ENCODE measurements around the gene F8.

The F8 gene

DNA sequence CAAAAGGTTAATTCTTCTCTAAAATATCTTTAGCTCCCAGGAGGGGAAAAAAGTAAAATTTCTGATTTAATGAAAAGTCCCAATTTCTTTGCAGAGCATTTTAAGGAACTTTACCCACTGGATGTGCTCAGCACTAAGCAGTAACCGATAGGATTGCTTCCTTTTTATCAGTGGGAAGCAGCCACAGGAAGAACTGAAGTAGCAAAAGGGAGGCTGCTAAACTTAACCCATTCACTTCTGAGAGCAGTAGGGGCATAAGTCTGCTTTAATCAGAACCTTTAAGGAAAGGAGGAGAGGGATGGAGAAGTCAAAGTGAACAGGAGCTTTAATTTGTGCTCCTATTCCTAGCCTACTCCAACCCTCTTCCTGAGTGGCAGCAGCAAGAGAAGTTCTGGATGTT lies at the start of gene F8:
TSS of gene F8 (minus strand) at position 139 of the 400 bp plus-strand sequence. CDS start 171 bp downstream, outside the sequence.
- ATAC-seq (no peak), DNase-seq (no peak)
- peaks cover 2% of the 10 kb centered on the region for H3K27me3 Mint-ChIP-seq
- no peaks in the 10 kb centered on the region for H3K36me3 Mint-ChIP-seq (ENCODE audit: low read depth)
- peaks cover 6% of the 10 kb centered on the region for H3K4me1 Mint-ChIP-seq
- H3K9me3 Mint-ChIP-seq: no peaks in the 10 kb centered on the region
- H3K27ac Mint-ChIP-seq: no peak within 1 kb of the TSS
- H3K4me3 Mint-ChIP-seq: no peak within 1 kb of the TSS

DNA sequence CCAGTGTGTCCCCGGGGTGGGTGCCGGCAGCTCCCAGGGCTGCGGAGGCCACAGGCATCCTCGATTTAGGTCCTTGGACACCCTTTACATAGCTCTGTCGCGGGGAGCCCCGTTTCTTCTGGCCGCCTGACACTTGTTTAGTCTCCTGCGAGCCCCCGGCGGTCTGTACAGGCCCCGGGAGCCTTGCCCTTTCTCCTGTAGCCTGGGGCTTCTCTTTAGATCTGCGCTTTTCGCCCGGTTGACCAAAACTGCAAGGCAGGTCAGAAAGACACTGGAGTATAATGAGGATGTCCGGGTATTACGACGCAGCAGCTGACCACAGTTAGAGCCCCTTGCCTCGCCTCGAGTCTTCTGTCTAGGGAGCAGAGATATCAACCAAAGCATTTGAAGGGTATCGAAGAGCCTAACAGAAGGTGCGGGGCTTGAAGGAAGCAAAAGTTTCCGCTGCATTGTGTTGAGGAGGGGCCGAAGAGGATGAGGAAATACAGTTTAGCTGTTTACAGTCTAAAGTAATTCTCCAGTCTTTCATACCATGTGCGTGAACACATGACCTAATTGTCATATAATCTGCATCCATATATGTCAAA lies 49.3 kb upstream of the F8 start:
- H3K4me3 Mint-ChIP-seq: peak overlapping the region; percentile 91
- ATAC-seq: no peak
- no peaks in the 10 kb centered on the region for H3K27me3 Mint-ChIP-seq
- peaks cover 34% of the 10 kb centered on the region for H3K36me3 Mint-ChIP-seq (ENCODE audit: low read depth)
- peaks cover 62% of the 10 kb centered on the region for H3K4me1 Mint-ChIP-seq
- DNase-seq: no peak
- no peaks in the 10 kb centered on the region for H3K9me3 Mint-ChIP-seq
- H3K27ac Mint-ChIP-seq: peak overlapping the region; percentile 94

DNA sequence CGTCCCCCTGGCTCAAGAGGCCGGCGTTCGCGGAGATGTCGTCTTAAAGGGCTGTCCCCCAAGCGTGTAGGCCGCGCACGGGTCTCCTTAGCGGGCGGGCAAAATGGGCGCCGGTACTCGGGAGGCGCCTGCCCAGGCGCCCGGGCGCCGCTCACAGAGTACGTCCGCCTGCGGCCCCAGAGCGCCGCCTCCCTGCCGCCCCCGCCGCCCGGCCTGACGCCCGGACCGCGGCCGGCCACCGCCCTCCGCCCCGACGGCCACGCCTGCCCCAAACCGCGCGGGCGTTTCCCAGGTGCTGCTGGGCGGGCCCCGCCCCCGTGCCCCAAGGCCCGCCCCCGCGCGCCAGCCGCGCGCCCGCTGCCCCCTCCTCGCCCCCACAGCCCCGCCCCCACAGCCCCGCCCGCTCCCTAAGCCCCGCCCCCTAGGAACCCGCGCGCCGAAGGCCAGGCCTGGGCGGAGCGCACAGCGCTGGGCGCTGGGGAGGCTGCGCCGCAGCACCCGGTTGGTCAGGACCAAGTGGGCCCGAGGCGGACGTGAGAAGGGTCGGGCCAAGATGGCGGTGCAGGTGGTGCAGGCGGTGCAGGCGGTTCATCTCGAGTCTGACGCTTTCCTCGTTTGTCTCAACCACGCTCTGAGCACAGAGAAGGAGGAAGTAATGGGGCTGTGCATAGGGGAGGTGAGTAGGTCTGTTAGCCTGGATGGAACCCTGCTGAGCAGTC lies 48.6 kb upstream of the F8 start, which contains the start of the genes BRCC3, CMC4 and MTCP1:
TSS of gene BRCC3 (plus strand) at position 534 of the 719 bp plus-strand sequence. CDS start at position 554, 20 bp downstream.
TSS of gene CMC4 (minus strand) at position 162 of the 719 bp plus-strand sequence. CDS start 7,113 bp downstream, outside the sequence.
TSS of gene MTCP1 (minus strand) at position 162 of the 719 bp plus-strand sequence. CDS start 5,126 bp downstream, outside the sequence.
- peak; percentile 77 for DNase-seq

DNA sequence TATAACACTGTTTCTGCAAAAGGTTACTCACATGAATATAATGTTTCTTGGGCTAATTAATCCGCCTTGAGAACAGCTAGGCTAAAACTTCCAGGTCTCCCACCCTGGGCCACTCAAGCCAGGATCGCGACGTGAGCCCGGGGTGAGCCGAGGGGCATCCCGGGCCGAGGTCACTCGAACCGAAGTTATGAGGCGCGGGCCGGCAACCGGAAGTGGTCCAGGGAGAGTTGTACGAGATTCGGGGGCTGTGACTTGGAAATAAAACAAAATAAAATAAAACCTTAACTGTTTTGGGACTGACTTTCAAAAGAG lies 48.1 kb upstream of the F8 start:
- peak overlapping the region; percentile 90 for H3K4me3 Mint-ChIP-seq
- peaks cover 30% of the 10 kb centered on the region for H3K36me3 Mint-ChIP-seq (ENCODE audit: low read depth)
- H3K4me1 Mint-ChIP-seq: peaks cover 61% of the 10 kb centered on the region
- DNase-seq (no peak), ATAC-seq (no peak)
- H3K9me3 Mint-ChIP-seq: no peaks in the 10 kb centered on the region
- H3K27me3 Mint-ChIP-seq: no peaks in the 10 kb centered on the region
- H3K27ac Mint-ChIP-seq: peak overlapping the region; percentile 79

More for the DNA sequence above, 48.6 kb upstream of the F8 start, which contains the start of the genes BRCC3, CMC4 and MTCP1:
- Mint-ChIP-seq H3K9me3 (no peaks in the 10 kb centered on the region), H3K4me3 (peak within 1 kb of the TSS; percentile 91), H3K36me3 (ENCODE audit: low read depth) (peaks cover 34% of the 10 kb centered on the region), H3K27me3 (no peaks in the 10 kb centered on the region), H3K4me1 (peaks cover 62% of the 10 kb centered on the region), H3K27ac (peak within 1 kb of the TSS; percentile 94)
- ATAC-seq: peak; percentile 95

DNA sequence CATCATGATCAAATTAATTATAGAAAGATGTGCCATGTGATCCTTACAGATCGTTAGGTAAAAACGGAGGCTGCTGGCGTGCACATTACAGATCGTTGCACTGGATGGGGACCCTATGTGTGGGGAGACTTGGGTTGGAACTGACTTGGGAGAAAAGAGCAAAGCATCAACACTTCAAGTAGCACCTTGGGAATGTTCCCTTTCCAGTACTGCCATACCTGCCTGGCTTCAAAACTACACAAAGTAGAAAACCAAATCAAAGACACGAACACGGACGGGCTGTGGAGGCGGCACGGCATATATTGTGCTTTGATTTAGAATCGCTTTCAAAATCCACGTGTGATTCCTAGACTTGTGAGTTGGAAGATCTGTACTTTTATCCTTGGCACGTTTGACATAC lies 47.5 kb upstream of the F8 start:
- H3K4me3 Mint-ChIP-seq: peak overlapping the region; percentile 90
- H3K27me3 Mint-ChIP-seq: no peaks in the 10 kb centered on the region
- no peak for ATAC-seq
- DNase-seq: no peak
- peaks cover 24% of the 10 kb centered on the region for H3K36me3 Mint-ChIP-seq (ENCODE audit: low read depth)
- H3K4me1 Mint-ChIP-seq: peaks cover 58% of the 10 kb centered on the region
- H3K27ac Mint-ChIP-seq: peak overlapping the region; percentile 79
- no peaks in the 10 kb centered on the region for H3K9me3 Mint-ChIP-seq

DNA sequence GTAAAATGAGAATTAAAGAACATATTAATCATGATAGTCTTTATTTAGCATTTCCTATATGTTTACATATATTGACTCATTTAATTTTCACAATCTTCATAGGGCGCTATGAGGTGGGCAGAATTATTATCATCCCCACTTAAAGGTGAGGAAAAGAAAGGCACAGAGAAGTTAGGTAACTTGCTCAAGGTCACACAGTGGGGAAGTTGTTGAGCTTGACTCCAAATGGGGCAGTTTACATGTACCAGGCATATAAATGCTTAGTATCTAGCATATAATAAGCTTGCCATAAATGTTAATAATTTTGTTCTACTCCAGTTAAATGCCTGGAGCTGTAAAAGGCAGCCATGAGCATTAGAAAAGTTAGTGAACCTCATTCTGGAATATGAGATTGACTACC lies 46.9 kb upstream of the F8 start:
- Mint-ChIP-seq H3K27ac (peak overlapping the region; percentile 79), H3K9me3 (no peaks in the 10 kb centered on the region), H3K27me3 (no peaks in the 10 kb centered on the region), H3K36me3 (ENCODE audit: low read depth) (peaks cover 23% of the 10 kb centered on the region), H3K4me3 (peak overlapping the region; percentile 90), H3K4me1 (peaks cover 57% of the 10 kb centered on the region)
- ATAC-seq: no peak
- DNase-seq: no peak

DNA sequence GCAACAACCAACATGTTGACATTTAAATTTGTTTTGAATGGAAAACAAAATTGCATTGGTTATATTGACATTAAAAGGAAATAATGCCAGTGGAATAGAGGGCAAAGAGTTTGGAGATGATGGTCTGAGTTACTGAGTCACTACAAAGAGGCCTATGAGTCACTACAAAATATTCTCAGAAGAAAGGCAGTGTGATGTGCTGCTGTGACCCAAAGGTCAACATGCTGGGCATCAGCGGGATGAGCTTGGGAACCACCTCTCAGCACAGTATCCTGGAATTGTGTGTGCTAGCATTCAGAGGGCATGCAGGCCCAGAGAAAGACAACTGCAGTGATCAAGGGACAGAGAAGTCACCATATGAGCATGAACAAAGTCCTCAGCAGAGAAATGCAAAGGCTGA lies 45.6 kb upstream of the F8 start:
- Mint-ChIP-seq H3K4me3 (peak overlapping the region; percentile 53), H3K27ac (peak overlapping the region; percentile 74)

DNA sequence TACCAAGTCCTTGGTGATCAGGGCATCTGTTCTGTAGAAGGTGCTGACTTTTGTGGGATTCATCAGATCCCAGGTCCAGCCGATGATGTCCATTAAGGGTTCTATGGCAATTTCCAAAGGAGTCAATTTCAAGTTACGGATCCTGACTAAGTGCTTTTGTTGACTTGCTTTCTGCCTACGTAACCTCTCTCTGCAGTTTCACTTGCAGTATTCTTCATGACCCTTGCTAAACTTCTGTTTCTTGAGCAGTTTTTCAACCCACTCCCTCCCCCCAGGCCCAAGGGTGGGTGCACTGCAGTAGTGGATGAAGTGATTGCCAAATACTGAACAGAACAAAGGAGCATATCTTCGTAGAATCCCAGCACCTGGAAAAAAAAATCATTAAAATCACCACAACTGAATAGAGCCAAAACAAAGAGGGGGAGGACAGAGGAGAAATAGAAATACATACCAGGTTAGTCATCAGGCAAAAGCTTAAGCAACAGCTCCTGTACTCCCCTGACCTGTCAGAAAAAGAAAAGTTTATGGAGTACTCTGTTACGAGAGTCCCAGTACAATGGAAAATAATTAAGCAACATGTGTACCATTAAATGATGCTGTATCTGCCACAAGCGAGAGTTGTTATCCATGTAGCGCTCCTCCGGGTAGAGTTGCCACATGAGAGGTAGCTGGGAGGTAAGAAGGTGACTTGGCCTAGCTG lies 42.7 kb upstream of the F8 start:
- DNase-seq: no peak

More for the DNA sequence above, 45.6 kb upstream of the F8 start:
- H3K9me3 Mint-ChIP-seq: no peaks in the 10 kb centered on the region
- ATAC-seq: peak; percentile 30
- DNase-seq: no peak
- peaks cover 10% of the 10 kb centered on the region for H3K36me3 Mint-ChIP-seq (ENCODE audit: low read depth)
- peaks cover 45% of the 10 kb centered on the region for H3K4me1 Mint-ChIP-seq
- no peaks in the 10 kb centered on the region for H3K27me3 Mint-ChIP-seq

DNA sequence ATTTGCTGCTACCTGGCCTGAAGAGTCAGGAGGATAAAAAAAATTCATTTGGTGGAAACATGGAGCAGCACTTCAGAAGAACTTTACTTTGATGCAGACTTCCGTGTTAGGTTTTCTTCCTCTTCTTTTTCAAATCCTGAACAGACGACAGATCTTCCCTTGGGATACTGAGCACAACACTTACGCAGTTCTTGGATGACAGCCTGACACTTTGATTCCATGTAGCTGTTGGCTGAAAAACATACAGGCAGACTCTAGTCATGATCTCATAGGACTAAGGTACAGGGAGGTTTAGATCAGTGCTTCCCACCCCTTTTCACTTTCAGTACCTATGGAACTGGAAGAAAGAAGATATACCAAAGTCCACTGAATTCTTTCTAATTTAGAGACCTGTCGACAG lies 39.2 kb upstream of the F8 start:
- Mint-ChIP-seq H3K27me3 (no peaks in the 10 kb centered on the region), H3K36me3 (ENCODE audit: low read depth) (peaks cover 5% of the 10 kb centered on the region), H3K27ac (no peak overlapping the region), H3K4me1 (peaks cover 9% of the 10 kb centered on the region), H3K9me3 (no peaks in the 10 kb centered on the region), H3K4me3 (no peak overlapping the region)
- ATAC-seq (no peak), DNase-seq (no peak)

More for the DNA sequence above, 42.7 kb upstream of the F8 start:
- Mint-ChIP-seq H3K4me1 (peaks cover 33% of the 10 kb centered on the region), H3K27me3 (no peaks in the 10 kb centered on the region), H3K27ac (no peak overlapping the region), H3K36me3 (ENCODE audit: low read depth) (peaks cover 5% of the 10 kb centered on the region), H3K9me3 (no peaks in the 10 kb centered on the region), H3K4me3 (no peak overlapping the region)
- no peak for ATAC-seq

DNA sequence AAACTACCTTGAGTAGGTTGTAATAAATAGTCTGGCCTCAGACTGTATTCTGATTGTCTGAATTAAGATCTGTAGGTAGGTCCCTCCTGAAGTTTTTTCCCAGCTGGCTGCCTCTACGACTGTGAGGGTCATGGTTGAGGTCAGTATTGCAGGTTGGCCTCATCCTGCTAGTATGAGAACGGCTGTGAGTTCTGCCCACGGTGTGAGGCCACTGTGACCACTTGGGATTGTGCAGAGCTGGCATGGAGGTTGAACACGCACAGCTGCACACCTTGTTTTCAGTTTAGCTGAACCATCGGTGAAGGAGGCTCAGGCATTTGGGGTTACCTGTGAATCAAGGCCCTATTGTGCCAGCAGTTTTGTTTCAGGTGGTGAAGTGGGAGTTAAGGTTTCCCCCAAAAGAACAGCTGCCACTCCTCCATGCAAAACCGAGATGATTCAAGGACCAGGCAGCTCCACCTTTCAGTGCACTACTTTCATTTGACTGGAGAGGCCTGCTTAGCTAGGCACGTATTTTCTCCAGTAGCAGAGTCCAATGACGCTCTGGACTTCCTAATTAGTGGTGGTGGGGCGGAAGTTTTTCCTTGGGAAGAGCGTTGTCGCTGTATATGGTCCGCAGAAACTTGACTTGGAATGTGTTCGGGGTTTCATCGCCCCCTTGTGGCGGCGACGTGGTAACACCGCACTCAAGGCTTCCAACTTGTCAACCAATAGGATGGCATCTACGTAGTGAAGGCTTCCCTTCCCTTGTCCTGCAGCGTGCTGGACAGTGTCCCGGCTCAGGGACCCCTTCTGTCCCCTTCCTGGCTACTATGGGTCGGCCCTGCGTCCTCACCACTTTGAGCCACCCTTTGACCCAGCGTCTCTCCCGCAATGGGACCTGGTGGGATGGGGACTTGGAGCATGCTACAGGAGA lies 34.6 kb upstream of the F8 start:
- Mint-ChIP-seq H3K27ac (no peak overlapping the region), H3K36me3 (ENCODE audit: low read depth) (peaks cover 14% of the 10 kb centered on the region), H3K4me3 (no peak overlapping the region), H3K9me3 (no peaks in the 10 kb centered on the region), H3K4me1 (peaks cover 31% of the 10 kb centered on the region), H3K27me3 (no peaks in the 10 kb centered on the region)
- peak; percentile 57 for ATAC-seq
- DNase-seq: peak; percentile 48

DNA sequence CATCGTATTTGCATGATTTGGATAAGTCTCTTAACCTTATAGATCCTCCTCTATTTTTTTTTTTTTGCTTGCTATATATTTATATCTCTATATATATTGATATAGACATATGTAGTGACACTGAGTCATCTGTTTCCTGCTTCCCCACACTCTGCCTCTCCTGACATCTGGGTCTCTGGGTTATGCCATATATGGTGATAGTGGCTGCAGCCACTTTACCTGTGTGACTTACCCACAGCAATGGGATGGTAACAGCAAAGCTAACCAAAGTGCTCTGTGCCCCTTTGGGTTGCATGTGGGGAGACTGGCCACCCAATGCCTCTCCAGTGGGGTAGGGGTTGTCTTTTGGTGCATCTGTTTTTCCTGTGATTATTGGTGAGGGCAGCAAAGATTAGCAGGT lies 33.9 kb upstream of the F8 start:
- no peaks in the 10 kb centered on the region for H3K27me3 Mint-ChIP-seq
- DNase-seq (no peak), ATAC-seq (peak; percentile 62)
- no peaks in the 10 kb centered on the region for H3K9me3 Mint-ChIP-seq
- peaks cover 17% of the 10 kb centered on the region for H3K36me3 Mint-ChIP-seq (ENCODE audit: low read depth)
- no peak overlapping the region for H3K27ac Mint-ChIP-seq
- H3K4me3 Mint-ChIP-seq: no peak overlapping the region
- peaks cover 33% of the 10 kb centered on the region for H3K4me1 Mint-ChIP-seq

DNA sequence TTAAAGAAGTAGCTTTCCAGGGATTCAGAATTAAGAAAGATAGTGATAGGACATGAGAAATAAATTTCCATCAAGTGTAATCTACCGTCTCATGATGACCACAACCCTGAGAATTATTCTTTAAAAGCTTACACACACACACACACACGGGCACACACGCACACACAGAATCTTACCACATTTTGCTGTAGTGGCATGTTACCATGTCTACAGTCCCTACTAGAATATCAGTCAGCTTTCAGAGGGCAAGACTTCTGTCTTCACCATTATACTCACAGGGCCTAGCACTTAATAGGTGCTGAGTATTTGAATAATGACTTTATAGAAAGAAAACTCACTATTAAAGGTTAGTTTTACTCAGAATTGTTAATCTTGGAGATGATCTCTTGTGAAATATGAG lies 33.0 kb upstream of the F8 start:
- H3K9me3 Mint-ChIP-seq: no peaks in the 10 kb centered on the region
- no peak for DNase-seq
- ATAC-seq: no peak
- H3K4me3 Mint-ChIP-seq: no peak overlapping the region
- peaks cover 17% of the 10 kb centered on the region for H3K36me3 Mint-ChIP-seq (ENCODE audit: low read depth)
- H3K27ac Mint-ChIP-seq: peak overlapping the region; percentile 54
- no peaks in the 10 kb centered on the region for H3K27me3 Mint-ChIP-seq
- H3K4me1 Mint-ChIP-seq: peaks cover 36% of the 10 kb centered on the region

DNA sequence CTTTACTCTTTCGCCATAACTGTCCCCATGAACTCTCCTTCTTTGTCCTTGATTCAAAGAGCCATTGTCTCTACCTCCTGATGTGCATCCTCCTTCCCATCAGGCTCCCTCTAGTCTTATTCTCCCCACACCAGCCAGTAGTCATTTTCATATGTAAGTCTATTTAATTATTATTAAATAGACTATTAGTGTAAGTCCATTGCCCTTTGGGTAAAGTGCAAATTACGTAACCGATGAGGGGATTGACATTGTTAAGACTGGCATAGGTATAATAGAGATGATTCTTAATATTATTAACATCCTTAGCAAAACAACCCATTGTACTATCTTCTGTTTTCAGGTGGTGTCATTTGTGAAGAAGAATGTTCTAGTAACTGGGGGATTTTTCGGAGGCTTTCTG lies 31.7 kb upstream of the F8 start:
- H3K4me1 Mint-ChIP-seq: peaks cover 43% of the 10 kb centered on the region

DNA sequence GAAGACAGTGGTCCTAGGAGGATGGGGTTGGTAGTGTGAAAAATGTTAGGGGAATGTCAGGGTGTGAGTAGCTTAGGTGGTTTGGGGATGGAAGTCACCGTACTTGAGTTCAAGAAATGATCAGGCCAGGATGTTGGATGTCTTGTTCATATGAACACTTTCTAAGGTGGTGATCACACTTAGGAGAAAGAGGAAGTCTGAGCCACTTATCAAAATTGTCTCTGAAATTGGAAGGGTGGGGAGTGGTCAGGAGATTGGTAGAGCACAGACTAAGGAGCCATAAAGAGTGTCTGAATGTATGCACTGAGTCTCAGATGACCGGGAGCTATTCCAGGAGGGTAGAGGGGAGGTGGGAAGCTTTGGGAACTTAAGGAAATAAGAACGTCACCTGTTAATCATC lies 31.1 kb upstream of the F8 start:
- peaks cover 49% of the 10 kb centered on the region for H3K4me1 Mint-ChIP-seq
- ATAC-seq (no peak), DNase-seq (no peak)
- H3K9me3 Mint-ChIP-seq: no peaks in the 10 kb centered on the region
- peak overlapping the region; percentile 11 for H3K27ac Mint-ChIP-seq
- no peaks in the 10 kb centered on the region for H3K27me3 Mint-ChIP-seq
- H3K36me3 Mint-ChIP-seq (ENCODE audit: low read depth): peaks cover 18% of the 10 kb centered on the region
- no peak overlapping the region for H3K4me3 Mint-ChIP-seq

More for the DNA sequence above, 31.7 kb upstream of the F8 start:
- Mint-ChIP-seq H3K27me3 (no peaks in the 10 kb centered on the region), H3K4me3 (no peak overlapping the region), H3K36me3 (ENCODE audit: low read depth) (peaks cover 15% of the 10 kb centered on the region), H3K27ac (no peak overlapping the region), H3K9me3 (no peaks in the 10 kb centered on the region)
- ATAC-seq (no peak), DNase-seq (no peak)

Measured in activated naive CD8-positive, alpha-beta T cell treated with anti-CD3 and anti-CD28 coated beads, Interleukin-2, amount 50 U/mL, for 24 hours (primary cell).